A204.1 (cell line): ENCODE measurements around the gene GNL2.

ENCODE experiments used
- FAIRE-seq: peaks from 2 replicates; lab custom pipeline; 2012; peaks lifted over from hg19 to GRCh38; lab: Jason Lieb, UNC

GNL2 gene

GRCh38 chr1:37595440-37596181 lies at the start of gene GNL2:
TSS of gene GNL2 (minus strand) at chr1:37595937. CDS start at chr1:37595822, 115 bp downstream.
- FAIRE-seq: no peak

- FAIRE-seq: no peak
These were observed 45.3 kb upstream of the GNL2 start for GRCh38 chr1:37641059-37641458.

GRCh38 chr1:37636435-37636834 lies 40.7 kb upstream of the GNL2 start:
- no peak for FAIRE-seq

- FAIRE-seq: no peak
These were observed 39.5 kb upstream of the GNL2 start for GRCh38 chr1:37634992-37635902.

DNA sequence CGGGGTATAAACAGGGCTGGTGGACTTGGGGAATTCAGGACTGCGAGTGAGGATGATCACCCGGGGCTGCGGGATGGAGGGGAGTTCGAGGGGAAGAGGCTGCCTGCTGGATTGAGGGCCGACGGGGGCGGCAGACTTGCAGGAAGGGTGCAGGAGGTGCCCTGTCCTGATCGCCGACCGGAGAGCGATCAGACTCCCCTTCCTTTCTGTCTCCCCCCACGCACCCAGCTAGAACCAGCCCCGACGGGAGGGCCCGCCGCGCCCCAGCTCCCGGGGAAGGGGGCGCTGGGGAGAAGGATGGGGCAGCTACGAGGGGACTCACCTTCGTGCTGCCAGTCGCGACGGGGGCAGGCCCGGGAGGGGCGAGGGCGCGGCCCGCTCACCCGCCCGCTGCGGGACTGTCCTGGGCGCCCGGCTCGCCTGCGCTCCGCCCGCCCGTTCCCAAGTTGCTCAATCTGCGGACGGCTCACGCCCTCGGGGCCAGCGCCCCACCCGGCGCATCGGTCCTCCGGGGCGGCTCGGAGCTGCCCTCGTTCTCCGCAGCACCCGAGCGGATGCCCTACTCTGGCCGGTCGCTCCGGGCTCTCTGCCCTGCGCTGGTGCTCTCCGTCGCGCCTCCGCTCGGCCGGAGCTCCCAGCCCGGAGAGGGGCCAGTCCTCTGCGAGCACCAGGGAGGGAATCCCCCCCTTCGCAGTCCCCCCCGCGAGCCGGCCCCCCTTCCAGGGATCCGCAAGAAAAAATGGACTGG lies 38.7 kb upstream of the GNL2 start, which contains the start of gene RSPO1:
Gene RSPO1, minus strand, starts transcription at position 649 of the 748 bp plus-strand sequence. CDS start 5,231 bp downstream, outside the sequence.
- FAIRE-seq: no peak

GRCh38 chr1:37633938-37634243 lies 38.2 kb upstream of the GNL2 start:
- no peak for FAIRE-seq

- no peak for FAIRE-seq
These were observed 37.6 kb upstream of the GNL2 start for GRCh38 chr1:37633040-37633937.

- no peak for FAIRE-seq
These were observed 35.3 kb upstream of the GNL2 start for GRCh38 chr1:37631036-37631435.

GRCh38 chr1:37630426-37631028 lies 34.8 kb upstream of the GNL2 start:
- no peak for FAIRE-seq

DNA sequence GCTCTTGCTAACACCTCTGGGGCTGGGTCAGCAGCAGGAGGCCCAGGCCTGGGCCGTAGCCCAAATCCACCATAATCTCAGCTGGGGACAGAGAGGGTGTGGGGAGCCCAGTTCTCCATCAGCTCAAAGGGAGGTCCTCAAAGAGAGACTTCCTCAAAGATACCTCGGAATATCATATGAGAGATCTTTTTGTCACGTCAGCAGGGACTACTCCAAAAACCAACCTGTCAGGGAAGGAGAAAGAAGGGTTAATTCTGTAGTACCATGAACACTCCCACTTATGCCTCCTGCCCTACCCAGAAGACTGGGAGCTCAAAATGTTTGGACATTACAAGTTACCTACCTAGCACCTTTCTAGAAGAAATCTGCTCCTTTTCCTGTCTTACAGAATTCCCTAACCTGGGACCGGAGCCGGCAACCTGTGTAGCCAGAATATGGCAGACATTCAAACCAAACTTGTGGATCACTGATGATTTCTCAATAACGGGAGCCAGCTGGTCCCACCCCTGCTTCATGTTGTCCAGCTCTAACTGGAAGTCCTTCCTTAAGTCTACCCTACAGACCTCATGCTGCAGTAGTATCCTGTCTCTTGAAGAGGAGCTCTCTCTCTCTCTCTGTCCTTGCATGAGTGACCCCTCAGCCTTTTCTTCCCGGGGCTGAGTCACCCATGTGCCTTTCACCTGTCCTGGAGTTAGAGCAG lies 34.1 kb upstream of the GNL2 start:
- FAIRE-seq: no peak

DNA sequence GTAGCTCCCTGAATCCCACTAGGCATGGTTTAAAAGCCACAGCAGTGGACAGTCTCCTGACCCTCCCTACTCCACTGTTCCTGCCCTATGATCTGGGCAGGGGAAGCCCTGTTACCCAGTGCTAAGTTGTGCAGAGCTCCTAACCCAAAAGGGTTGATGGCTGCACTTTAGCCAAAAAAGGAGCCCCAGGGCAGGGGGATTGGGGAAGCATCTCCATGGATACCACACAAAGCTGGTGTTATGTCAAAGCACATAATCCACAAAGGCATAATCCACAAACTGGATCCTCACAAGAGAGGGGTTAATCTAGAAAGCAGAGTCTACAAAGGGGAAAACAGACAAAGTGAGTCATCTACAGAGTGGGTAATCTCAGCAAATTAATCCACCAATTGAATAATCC lies 33.3 kb upstream of the GNL2 start:
- FAIRE-seq: no peak

GRCh38 chr1:37628026-37628556 lies 32.4 kb upstream of the GNL2 start:
- no peak for FAIRE-seq

DNA sequence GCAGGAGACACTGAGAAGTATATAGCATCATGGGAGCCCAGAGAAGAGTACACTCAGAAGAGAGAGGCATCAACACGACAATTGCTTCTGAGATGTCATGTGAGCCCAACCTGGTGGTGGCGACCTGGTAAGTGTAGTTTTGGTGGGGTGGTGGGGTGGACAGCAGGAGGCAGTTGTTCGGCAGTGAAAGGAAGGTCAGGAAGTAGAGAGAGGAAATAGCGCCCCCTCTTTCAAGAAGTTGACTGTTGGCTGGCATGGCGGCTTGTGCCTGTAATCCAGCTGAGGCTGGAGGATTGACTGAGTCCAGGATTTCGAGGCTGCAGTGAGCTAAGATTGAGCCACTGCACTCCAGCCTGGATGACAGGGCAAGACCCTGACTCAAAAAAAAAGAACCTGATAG lies 26.4 kb upstream of the GNL2 start:
- FAIRE-seq: no peak

DNA sequence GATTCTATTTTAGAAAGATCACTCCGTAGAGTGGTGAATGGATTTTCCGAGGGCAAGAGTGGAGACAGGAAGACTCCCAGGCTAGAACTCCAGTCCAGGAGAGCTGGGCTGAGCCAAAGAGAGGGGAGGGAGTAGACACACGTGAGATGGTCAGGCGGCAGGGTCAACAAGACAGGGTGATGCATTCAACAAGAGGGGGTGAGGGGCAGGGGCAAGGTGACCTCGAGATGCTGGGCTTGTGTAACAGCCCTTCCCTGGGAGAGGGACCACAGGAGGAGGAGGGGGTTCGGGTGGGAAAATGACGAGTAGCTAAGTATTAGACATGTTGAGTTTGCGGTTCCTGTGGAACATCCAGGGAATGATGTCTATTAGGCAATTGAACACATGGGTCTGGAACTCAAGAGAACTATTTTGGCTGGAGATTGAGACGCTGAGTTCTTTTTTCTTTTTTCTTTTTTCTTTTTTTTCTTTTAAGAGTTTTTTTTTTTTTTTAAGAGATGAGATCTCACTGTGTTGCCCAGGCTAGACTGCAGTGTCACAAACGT lies 25.7 kb upstream of the GNL2 start:
- FAIRE-seq: no peak

GRCh38 chr1:37620707-37621106 lies 25.0 kb upstream of the GNL2 start:
- no peak for FAIRE-seq

DNA sequence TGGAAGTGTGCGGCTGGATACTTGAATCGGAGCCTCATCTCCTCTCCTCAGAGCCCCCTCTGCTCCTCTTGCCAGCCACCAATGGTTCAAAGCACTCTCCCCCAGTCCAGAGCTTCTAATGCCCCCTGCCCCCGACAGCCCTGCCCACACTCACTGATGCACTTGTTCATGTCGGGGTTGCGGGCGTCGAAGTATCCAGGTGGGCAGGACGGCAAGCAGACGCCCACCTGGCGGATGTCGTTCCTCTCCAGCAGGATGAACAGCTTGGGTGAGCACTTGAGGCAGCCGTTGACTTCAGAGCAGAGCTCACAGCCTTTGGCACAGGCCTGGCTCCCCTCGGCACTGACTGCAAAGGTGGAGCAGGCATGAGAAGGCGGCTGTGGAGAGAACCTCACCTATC lies 20.6 kb upstream of the GNL2 start:
- no peak for FAIRE-seq

GRCh38 chr1:37614105-37614504 lies 18.4 kb upstream of the GNL2 start:
- FAIRE-seq: no peak

GRCh38 chr1:37612186-37612585 lies 16.4 kb upstream of the GNL2 start:
- no peak for FAIRE-seq

- no peak for FAIRE-seq
These were observed 14.3 kb upstream of the GNL2 start for GRCh38 chr1:37609994-37610393.

GRCh38 chr1:37609002-37609401 lies 13.3 kb upstream of the GNL2 start:
- no peak for FAIRE-seq
